Measurements from ENCODE around the gene BMPER. TPM values are rescaled to one million over a fixed set of nuclear protein-coding genes. Genes with fewer than 3 reads are reported as not detected.

The BMPER gene
- total RNA-seq, 1 experiment from 2014 or later, result not detected

GRCh38 chr7:34131371-34131770, 226.0 kb downstream of the BMPER start:
- intact Hi-C loops (cut with micrococcal nuclease; ENCODE audit: unreplicated experiment), result loop anchor here (5.0 kb wide), 1 partner anchor 796 kb away; no protein-coding TSS in a partner anchor
- H3K4me1 ChIP-seq, result no peaks in the 10 kb centered on the region
- no peaks in the 10 kb centered on the region for H3K9me3 ChIP-seq
- Mint-ChIP-seq H3K4me3 (ENCODE audit: unreplicated experiment) (no peak overlapping the region), H3K27ac (ENCODE audit: unreplicated experiment) (no peak overlapping the region), H3K4me1 (ENCODE audit: low read depth, unreplicated experiment) (no peaks in the 10 kb centered on the region), H3K9me3 (ENCODE audit: unreplicated experiment) (peaks cover 20% of the 10 kb centered on the region), H3K27me3 (ENCODE audit: insufficient read depth, unreplicated experiment) (peaks cover 7% of the 10 kb centered on the region), H3K36me3 (ENCODE audit: insufficient read depth, unreplicated experiment) (no peaks in the 10 kb centered on the region)
- no peak for TF ChIP-seq CTCF (IDR thresholded peaks at IDR 0.05; ENCODE audit: insufficient read depth in 1 of 2, low read depth in 1 of 2, low read length in 1 of 2, severe bottlenecking in 1 of 2, unreplicated experiment in 1 of 2)
- no peaks in the 10 kb centered on the region for H3K36me3 ChIP-seq (ENCODE audit: control insufficient read depth, insufficient read depth, low read length)
- CTCF ChIA-PET, result no interaction called here
- H3K4me3 ChIP-seq (ENCODE audit: low read depth, low read length), result no peak overlapping the region
- no peaks in the 10 kb centered on the region for H3K27me3 ChIP-seq (replicated peaks; ENCODE audit: control insufficient read depth, insufficient read depth, low read length)
- no peak for DNase-seq
- no TSS peak for BruUV-seq (replicated peaks)
- POLR2A ChIA-PET, result no interaction called here

- Histone ChIP-seq H3K36me3 (ENCODE audit: control insufficient read depth, insufficient read depth, low read length) (no peaks in the 10 kb centered on the region), H3K9me3 (no peaks in the 10 kb centered on the region), H3K4me3 (ENCODE audit: low read depth, low read length) (no peak overlapping the region), H3K4me1 (no peaks in the 10 kb centered on the region), H3K27me3 (replicated peaks; ENCODE audit: control insufficient read depth, insufficient read depth, low read length) (no peaks in the 10 kb centered on the region)
- Mint-ChIP-seq H3K27ac (ENCODE audit: unreplicated experiment) (no peak overlapping the region), H3K36me3 (ENCODE audit: insufficient read depth, unreplicated experiment) (no peaks in the 10 kb centered on the region), H3K27me3 (ENCODE audit: insufficient read depth, unreplicated experiment) (no peaks in the 10 kb centered on the region), H3K4me3 (ENCODE audit: unreplicated experiment) (no peak overlapping the region), H3K9me3 (ENCODE audit: unreplicated experiment) (no peaks in the 10 kb centered on the region), H3K4me1 (ENCODE audit: low read depth, unreplicated experiment) (no peaks in the 10 kb centered on the region)
- ChIA-PET POLR2A (no interaction called here), CTCF (interaction anchor here (0.6 to 1.6 kb wide), 5 partner anchors 11 to 640 kb away, joined by 3 to 15 read pairs (median 3); no protein-coding TSS in a partner anchor)
- TF ChIP-seq CTCF (IDR thresholded peaks at IDR 0.05; ENCODE audit: insufficient read depth in 1 of 2, low read depth in 1 of 2, low read length in 1 of 2, severe bottlenecking in 1 of 2, unreplicated experiment in 1 of 2), result no peak
- DNase-seq, result no peak
- intact Hi-C loops (cut with micrococcal nuclease; ENCODE audit: unreplicated experiment), result loop anchor here (5.0 kb wide), 1 partner anchor 794 kb away; no protein-coding TSS in a partner anchor
- BruUV-seq (replicated peaks), result no TSS peak
Measured at GRCh38 chr7:34133356-34133982, 228.1 kb downstream of the BMPER start.

- Mint-ChIP-seq H3K36me3 (ENCODE audit: insufficient read depth, unreplicated experiment) (no peaks in the 10 kb centered on the region), H3K27ac (ENCODE audit: unreplicated experiment) (no peak overlapping the region), H3K27me3 (ENCODE audit: insufficient read depth, unreplicated experiment) (no peaks in the 10 kb centered on the region), H3K9me3 (ENCODE audit: unreplicated experiment) (no peaks in the 10 kb centered on the region), H3K4me3 (ENCODE audit: unreplicated experiment) (no peak overlapping the region), H3K4me1 (ENCODE audit: low read depth, unreplicated experiment) (no peaks in the 10 kb centered on the region)
- CTCF ChIA-PET, result interaction anchor here (0.6 to 1.6 kb wide), 6 partner anchors 12 to 640 kb away, joined by 3 to 15 read pairs (median 3); no protein-coding TSS in a partner anchor
- no peaks in the 10 kb centered on the region for H3K4me1 ChIP-seq
- POLR2A ChIA-PET, result no interaction called here
- peak; percentile 69 to 90 for TF ChIP-seq CTCF (IDR thresholded peaks at IDR 0.05; ENCODE audit: insufficient read depth in 1 of 2, low read depth in 1 of 2, low read length in 1 of 2, severe bottlenecking in 1 of 2, unreplicated experiment in 1 of 2)
- BruUV-seq (replicated peaks), result no TSS peak
- no peak overlapping the region for H3K4me3 ChIP-seq (ENCODE audit: low read depth, low read length)
- H3K9me3 ChIP-seq, result no peaks in the 10 kb centered on the region
- H3K27me3 ChIP-seq (replicated peaks; ENCODE audit: control insufficient read depth, insufficient read depth, low read length), result no peaks in the 10 kb centered on the region
- intact Hi-C loops (cut with micrococcal nuclease; ENCODE audit: unreplicated experiment), result loop anchor here (1.0 to 5.0 kb wide), 5 partner anchors 32 to 793 kb away; no protein-coding TSS in a partner anchor
- no peaks in the 10 kb centered on the region for H3K36me3 ChIP-seq (ENCODE audit: control insufficient read depth, insufficient read depth, low read length)
- peak; percentile 70 to 81 for DNase-seq
Measured at GRCh38 chr7:34133983-34134782, 228.8 kb downstream of the BMPER start.
